Activated CD8-positive, alpha-beta memory T cell treated with anti-CD3 and anti-CD28 coated beads, Interleukin-2, amount 50 U/mL, for 4 hours (primary cell): ENCODE results near the gene TADA1.
"Not testable (repeated sequence)": the region's sequence is repeated elsewhere in the genome, so short reads cannot be mapped to it uniquely, and the experiment has no call there.

Experiments
- DNase-seq: peaks from one replicate; pipeline ENCODE4 v3.0.0-alpha.2; 2020

The TADA1 gene

GRCh38 chr1:166888373-166889111 lies 12.5 kb upstream of the TADA1 start:
- no peak for DNase-seq

- DNase-seq = no peak
Observed at GRCh38 chr1:166884971-166885370, 8.9 kb upstream of the TADA1 start.

- peak; percentile 21 for DNase-seq
Observed at GRCh38 chr1:166884040-166884642, 8.1 kb upstream of the TADA1 start.

GRCh38 chr1:166882893-166883292 lies 6.8 kb upstream of the TADA1 start:
- no peak for DNase-seq

GRCh38 chr1:166878173-166878917 lies 2.3 kb upstream of the TADA1 start:
- DNase-seq = not testable (repeated sequence)

GRCh38 chr1:166876540-166876838 lies 425 bp upstream of the TADA1 start:
- no peak for DNase-seq

- no peak for DNase-seq
Observed at GRCh38 chr1:166875302-166875733, 746 bp downstream of the TADA1 start.

- no peak for DNase-seq
Observed at GRCh38 chr1:166874464-166874863, 1.6 kb downstream of the TADA1 start.

- no peak for DNase-seq
Observed at GRCh38 chr1:166870584-166870983, 5.5 kb downstream of the TADA1 start.

GRCh38 chr1:166869318-166870099 lies 6.6 kb downstream of the TADA1 start:
- DNase-seq = no peak

- DNase-seq = no peak
Observed at GRCh38 chr1:166868639-166869038, 7.4 kb downstream of the TADA1 start.

GRCh38 chr1:166865926-166866325 lies 10.1 kb downstream of the TADA1 start:
- DNase-seq = no peak

GRCh38 chr1:166859597-166859996 lies 16.5 kb downstream of the TADA1 start:
- no peak for DNase-seq

GRCh38 chr1:166858726-166859419 lies 17.2 kb downstream of the TADA1 start:
- DNase-seq = no peak

- no peak for DNase-seq
Observed at GRCh38 chr1:166857995-166858394, 18.1 kb downstream of the TADA1 start.

GRCh38 chr1:166855558-166855957 lies 20.5 kb downstream of the TADA1 start:
- no peak for DNase-seq

GRCh38 chr1:166852918-166853317 lies 23.1 kb downstream of the TADA1 start:
- DNase-seq = no peak

GRCh38 chr1:166849135-166849534 lies 26.9 kb downstream of the TADA1 start:
- DNase-seq = no peak

- DNase-seq = no peak
Observed at GRCh38 chr1:166848193-166848592, 27.9 kb downstream of the TADA1 start.

- DNase-seq = no peak
Observed at GRCh38 chr1:166844791-166845190, 31.3 kb downstream of the TADA1 start.

GRCh38 chr1:166843769-166844596 lies 32.1 kb downstream of the TADA1 start:
- no peak for DNase-seq

GRCh38 chr1:166843322-166843721 lies 32.7 kb downstream of the TADA1 start:
- no peak for DNase-seq
